ENCODE results near the gene FAM111B.
A peak's percentile ranks its signal among the peaks of the same experiment; 100 is the strongest.
"Not testable (repeated sequence)": the region's sequence is repeated elsewhere in the genome, so short reads cannot be mapped to it uniquely, and the experiment has no call there.

FAM111B gene

GRCh38 chr11:59102259-59102765 lies 4.7 kb upstream of the FAM111B start:
- peak; percentile 49 for DNase-seq

- DNase-seq, result peak; percentile 9
Observed at GRCh38 chr11:59107721-59108120, 684 bp downstream of the FAM111B start.

GRCh38 chr11:59112494-59112893 lies 5.5 kb downstream of the FAM111B start:
- DNase-seq, result no peak

GRCh38 chr11:59114344-59114743 lies 7.3 kb downstream of the FAM111B start:
- DNase-seq, result no peak

- DNase-seq, result no peak
Observed at GRCh38 chr11:59115553-59115952, 8.5 kb downstream of the FAM111B start.

- no peak for DNase-seq
Observed at GRCh38 chr11:59117774-59118173, 10.7 kb downstream of the FAM111B start.

GRCh38 chr11:59119826-59120225 lies 12.8 kb downstream of the FAM111B start:
- no peak for DNase-seq

- peak; percentile 83 for DNase-seq
Observed at GRCh38 chr11:59135648-59136461, 28.8 kb downstream of the FAM111B start.

GRCh38 chr11:59136551-59136950 lies 29.5 kb downstream of the FAM111B start:
- DNase-seq, result not testable (repeated sequence)

GRCh38 chr11:59137190-59137589 lies 30.2 kb downstream of the FAM111B start:
- no peak for DNase-seq

- no peak for DNase-seq
Observed at GRCh38 chr11:59138643-59139042, 31.6 kb downstream of the FAM111B start.

GRCh38 chr11:59141191-59141590 lies 34.2 kb downstream of the FAM111B start:
- no peak for DNase-seq

- no peak for DNase-seq
Observed at GRCh38 chr11:59141673-59142460, 34.8 kb downstream of the FAM111B start.

- DNase-seq, result peak; percentile 89
Observed at GRCh38 chr11:59142530-59143507, 35.8 kb downstream of the FAM111B start, which contains the start of gene FAM111A. Gene FAM111A, plus strand, starts transcription at chr11:59142856. Its CDS starts 6,017 bp downstream, at chr11:59148873.

- DNase-seq, result no peak
Observed at GRCh38 chr11:59144096-59144495, 37.1 kb downstream of the FAM111B start.

- peak; percentile 85 for DNase-seq
Observed at GRCh38 chr11:59144579-59145345, 37.7 kb downstream of the FAM111B start.

GRCh38 chr11:59145534-59145933 lies 38.5 kb downstream of the FAM111B start:
- DNase-seq, result no peak

GRCh38 chr11:59151761-59152160 lies 44.7 kb downstream of the FAM111B start:
- no peak for DNase-seq

- DNase-seq, result no peak
Observed at GRCh38 chr11:59152312-59152951, 45.4 kb downstream of the FAM111B start.

- DNase-seq, result no peak
Observed at GRCh38 chr11:59154610-59155009, 47.6 kb downstream of the FAM111B start.

- no peak for DNase-seq
Observed at GRCh38 chr11:59157433-59157832, 50.4 kb downstream of the FAM111B start.
